ENCODE measurements around the gene PLD1.
"Not testable (repeated sequence)": the region's sequence is repeated elsewhere in the genome, so short reads cannot be mapped to it uniquely, and the experiment has no call there.

PLD1 gene

GRCh38 chr3:171770689-171771620, 39.3 kb downstream of the PLD1 start:
- no peak for DNase-seq (ENCODE audit: low read depth in 2 of 2)

DNA sequence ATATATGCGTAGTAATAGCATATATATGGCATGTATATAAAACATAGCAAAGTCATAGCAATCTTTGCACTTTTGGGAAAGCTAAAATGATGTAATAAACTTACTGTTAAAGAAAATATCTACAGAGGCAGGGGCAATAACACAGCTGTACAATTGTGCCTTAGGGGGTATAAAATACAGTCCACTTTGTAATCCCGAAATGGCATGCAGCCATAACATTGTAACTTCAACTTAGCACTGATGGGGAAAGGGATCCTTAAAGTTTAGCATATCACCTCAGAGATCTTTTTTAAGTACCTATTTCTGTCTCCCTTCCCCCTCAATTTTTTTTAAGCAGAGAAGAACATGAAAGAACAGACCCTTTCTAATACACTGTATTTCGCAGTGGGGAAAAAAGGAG, 40.8 kb downstream of the PLD1 start:
- no peak for DNase-seq (ENCODE audit: low read depth in 2 of 2)

GRCh38 chr3:171768986-171769385, 41.3 kb downstream of the PLD1 start:
- DNase-seq (ENCODE audit: low read depth in 2 of 2) = no peak

GRCh38 chr3:171768281-171768900, 41.9 kb downstream of the PLD1 start:
- DNase-seq (ENCODE audit: low read depth in 2 of 2) = no peak

GRCh38 chr3:171765511-171765887, 44.8 kb downstream of the PLD1 start:
- DNase-seq (ENCODE audit: low read depth in 2 of 2) = no peak

- DNase-seq (ENCODE audit: low read depth in 2 of 2) = no peak
Measured at GRCh38 chr3:171763392-171763791, 46.9 kb downstream of the PLD1 start.

- DNase-seq (ENCODE audit: low read depth in 2 of 2) = no peak
Measured at GRCh38 chr3:171760477-171760876, 49.8 kb downstream of the PLD1 start.

DNA sequence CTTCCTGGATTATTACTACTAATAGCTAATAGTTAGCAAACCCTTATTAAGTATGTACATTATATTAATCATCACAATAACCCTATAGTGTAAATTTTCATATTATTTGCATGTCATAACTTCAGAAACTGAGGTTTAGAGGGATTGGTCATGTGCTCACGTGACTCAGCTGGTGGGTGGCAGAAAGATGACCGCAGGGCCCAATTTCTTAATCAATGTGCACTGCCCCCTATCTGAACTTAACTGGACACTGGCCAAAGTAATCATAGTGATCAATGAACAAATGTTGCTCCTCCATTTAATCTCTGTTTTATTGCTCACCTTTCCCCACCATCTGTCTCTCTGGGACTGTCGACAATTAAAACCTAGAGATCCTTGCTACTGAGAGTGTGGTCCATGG, 52.2 kb downstream of the PLD1 start:
- DNase-seq (ENCODE audit: low read depth in 2 of 2) = no peak

GRCh38 chr3:171757361-171758034, 52.8 kb downstream of the PLD1 start:
- DNase-seq (ENCODE audit: low read depth in 2 of 2) = no peak

GRCh38 chr3:171755656-171756055, 54.6 kb downstream of the PLD1 start:
- no peak for DNase-seq (ENCODE audit: low read depth in 2 of 2)

- no peak for DNase-seq (ENCODE audit: low read depth in 2 of 2)
Measured at GRCh38 chr3:171755015-171755589, 55.2 kb downstream of the PLD1 start.

GRCh38 chr3:171753665-171754408, 56.4 kb downstream of the PLD1 start:
- no peak for DNase-seq (ENCODE audit: low read depth in 2 of 2)

DNA sequence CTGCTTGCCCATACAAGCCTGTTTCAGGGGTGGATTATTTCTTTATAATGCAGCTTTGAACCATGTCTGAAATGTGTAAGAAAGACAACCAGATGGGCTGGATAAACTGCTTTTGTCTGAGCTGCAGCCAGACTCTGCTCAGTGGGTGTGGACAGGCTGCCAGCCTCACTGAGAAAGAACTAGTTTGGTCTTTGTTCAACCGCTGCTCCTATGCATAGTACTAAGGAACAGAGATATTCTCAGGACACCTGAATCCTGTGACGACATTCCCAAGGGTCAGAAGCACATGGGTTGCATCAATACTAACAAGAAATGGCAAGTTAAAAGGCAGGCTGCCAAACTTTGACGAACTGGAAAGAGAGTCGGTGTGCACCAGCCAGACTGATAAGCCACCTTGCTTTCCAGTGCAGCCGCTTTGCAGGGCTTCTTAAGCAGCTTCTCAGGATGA, 57.2 kb downstream of the PLD1 start:
- DNase-seq (ENCODE audit: low read depth in 2 of 2) = no peak

DNA sequence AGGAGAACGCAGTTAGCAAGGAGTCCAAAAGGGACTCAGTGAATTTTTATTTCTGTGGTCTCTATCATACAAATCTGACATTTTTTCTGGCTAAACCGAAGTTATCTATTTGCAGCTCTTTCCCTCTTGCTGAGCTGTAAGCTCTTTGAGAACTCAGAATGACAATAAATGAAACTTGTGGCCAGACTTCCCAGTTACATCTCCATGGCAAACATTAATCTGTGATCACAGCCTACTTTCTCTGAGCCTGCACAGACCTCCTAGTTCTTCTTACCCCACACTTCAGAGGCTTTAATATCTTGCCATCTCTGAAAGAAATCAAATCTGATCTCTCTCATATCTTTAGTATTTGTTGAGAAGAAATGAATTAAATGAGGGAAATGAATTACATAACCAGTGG, 58.0 kb downstream of the PLD1 start:
- no peak for DNase-seq (ENCODE audit: low read depth in 2 of 2)

DNA sequence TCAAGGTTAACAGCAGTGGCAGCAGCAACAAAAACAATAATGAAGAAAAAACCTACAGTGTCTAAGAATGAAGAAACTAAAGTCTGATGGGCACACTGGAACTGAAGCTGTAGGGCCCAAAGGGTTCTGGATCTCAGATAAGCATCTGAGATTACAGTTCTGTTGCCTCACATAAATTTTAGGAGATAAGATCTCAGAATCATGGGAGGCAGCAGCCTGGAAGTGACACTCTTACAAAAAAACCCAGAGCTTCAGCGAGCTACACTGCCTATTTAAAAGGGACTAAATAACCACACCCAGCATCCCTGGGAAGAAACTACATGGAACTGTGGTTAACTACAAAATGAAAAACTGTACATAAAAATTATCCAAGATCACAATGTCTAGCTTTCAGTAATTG, 61.2 kb downstream of the PLD1 start:
- no peak for DNase-seq (ENCODE audit: low read depth in 2 of 2)

- no peak for DNase-seq (ENCODE audit: low read depth in 2 of 2)
Measured at GRCh38 chr3:171748064-171748924, 62.0 kb downstream of the PLD1 start.

GRCh38 chr3:171747223-171747920, 62.9 kb downstream of the PLD1 start:
- DNase-seq (ENCODE audit: low read depth in 2 of 2) = no peak

- DNase-seq (ENCODE audit: low read depth in 2 of 2) = not testable (repeated sequence)
Measured at GRCh38 chr3:171746320-171747222, 63.7 kb downstream of the PLD1 start.

All from stimulated activated CD8-positive, alpha-beta memory T cell treated with anti-CD3 and anti-CD28 coated beads, Interleukin-2, amount 100 ng/mL, for 48 hours (primary cell).